Vagina (tissue), 2 donors: Measurements from ENCODE around the gene GRM7.

Experiments used
- CTCF ChIP-seq, 3 experiments: fragments of 450-650 bp in 2 of 3; fragments of 200-600 bp in 1 of 3; sonication (generic) in 1 of 3; IDR thresholded peaks; one replicate each; pipeline ENCODE4 v1.5.1; 2017 to 2019; ENCODE audit warnings: antibody characterized with exemption in 3 of 3, mild to moderate bottlenecking in 2 of 3, moderate library complexity in 2 of 3
- POLR2A ChIP-seq, 2 donors: fragments of 450-650 bp; IDR thresholded peaks; one replicate each; pipeline ENCODE4 v1.6.1; 2017; ENCODE audit warnings: antibody characterized with exemption in 2 of 2, mild to moderate bottlenecking in 2 of 2, moderate library complexity in 2 of 2
- POLR2AphosphoS5 ChIP-seq, 2 donors: sonication (generic); formaldehyde crosslinking; IDR thresholded peaks; one replicate each; pipeline ENCODE4 v1.9.0; 2017; ENCODE audit warnings: antibody characterized with exemption in 2 of 2, mild to moderate bottlenecking in 2 of 2, low read depth in 1 of 2; ENCODE audit not compliant: insufficient read depth in 1 of 2

GRCh38 chr3:6825524-6825923 lies 35.4 kb upstream of the GRM7 start:
- TF ChIP-seq POLR2A (IDR thresholded peaks at IDR 0.05) (no peak), CTCF (IDR thresholded peaks at IDR 0.05) (no peak), POLR2AphosphoS5 (IDR thresholded peaks at IDR 0.05; ENCODE audit: insufficient read depth in 1 of 2, low read depth in 1 of 2) (no peak)
